GM18499 (cell line): ENCODE data around the gene OR51B5.
"Not testable (repeated sequence)": the region's sequence is repeated elsewhere in the genome, so short reads cannot be mapped to it uniquely, and the experiment has no call there.

Experiments used
- ATAC-seq: cut with Tn5 transposase; IDR thresholded peaks from one replicate; pipeline ENCODE4 v1.9.1; 2021; ENCODE audit warnings: moderate number of reproducible peaks; ENCODE audit not compliant: insufficient read depth, unreplicated experiment

Gene OR51B5

GRCh38 chr11:5343474-5344335 lies at the start of gene OR51B5:
TSS of gene OR51B5 (minus strand) at chr11:5343524. CDS start at chr11:5343524, 0 bp downstream.
- no peak for ATAC-seq

DNA sequence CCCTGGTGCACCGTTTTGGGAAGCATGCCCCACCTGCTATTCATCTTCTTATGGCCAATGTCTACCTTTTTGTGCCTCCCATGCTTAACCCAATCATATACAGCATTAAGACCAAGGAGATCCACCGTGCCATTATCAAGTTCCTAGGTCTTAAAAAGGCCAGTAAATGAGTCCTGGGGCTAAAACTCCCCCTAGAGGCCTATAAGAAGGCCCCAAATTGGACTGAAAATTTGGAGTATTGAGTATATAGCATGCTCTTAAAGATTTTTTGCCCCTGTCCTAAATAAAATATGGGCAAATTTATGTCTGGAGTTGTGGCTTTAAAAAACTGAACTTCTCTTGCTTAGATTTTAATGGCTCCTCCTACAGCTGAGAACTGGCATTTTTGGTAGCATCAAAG lies 46.9 kb upstream of the OR51B5 start:
- ATAC-seq, result no peak

GRCh38 chr11:5384335-5384734 lies 41.0 kb upstream of the OR51B5 start:
- no peak for ATAC-seq

GRCh38 chr11:5383576-5383975 lies 40.3 kb upstream of the OR51B5 start, which contains the start of gene OR51M1:
TSS of gene OR51M1 (plus strand) at chr11:5383812. CDS start at chr11:5389399, 5,587 bp downstream.
- no peak for ATAC-seq

GRCh38 chr11:5380740-5381342 lies 37.5 kb upstream of the OR51B5 start:
- peak; percentile 82 for ATAC-seq

DNA sequence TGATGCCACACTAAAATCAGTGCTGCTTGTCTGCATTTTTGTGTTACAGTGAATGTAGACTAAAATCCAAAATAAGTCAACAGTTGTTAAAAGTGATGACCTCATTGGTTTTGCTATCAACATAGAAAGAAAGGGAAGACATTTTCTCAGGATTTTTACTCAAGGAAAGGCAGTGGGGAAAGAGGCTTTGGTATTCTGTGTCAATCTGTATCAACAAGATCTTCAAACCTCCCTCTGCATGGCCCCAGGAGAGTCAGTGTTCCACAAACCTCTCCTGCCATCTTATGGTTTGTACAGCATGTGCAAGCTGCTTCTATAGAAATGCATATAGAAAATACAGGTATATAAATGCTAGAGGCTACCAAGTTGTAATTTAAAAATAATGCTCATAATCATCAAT lies 26.5 kb upstream of the OR51B5 start:
- ATAC-seq, result no peak

DNA sequence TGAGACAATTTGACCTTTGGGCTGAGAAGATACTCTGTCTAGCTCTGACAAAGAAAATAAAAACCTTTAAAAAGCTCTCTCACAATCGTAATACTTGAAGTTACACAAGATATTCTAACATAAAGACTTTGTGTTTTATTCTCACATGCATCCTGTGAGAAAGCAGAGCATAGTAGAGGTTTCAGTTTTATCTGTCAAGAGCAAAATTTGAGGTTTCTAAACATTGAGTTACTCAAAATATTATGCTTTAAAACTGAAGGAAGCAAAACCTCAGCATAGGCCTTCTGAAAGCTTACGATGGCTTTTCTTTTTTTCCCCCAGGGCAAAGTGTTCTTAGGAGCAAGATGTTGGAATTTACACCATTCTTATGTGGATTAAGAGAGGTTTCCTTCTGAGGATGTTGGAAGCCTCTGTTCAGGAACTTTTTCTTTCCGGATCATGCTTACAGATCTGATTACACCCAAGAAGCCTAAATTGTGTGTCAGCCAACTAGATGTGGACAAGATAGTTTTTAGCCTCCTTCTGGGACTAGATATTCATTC lies 25.2 kb upstream of the OR51B5 start:
- ATAC-seq, result no peak

GRCh38 chr11:5367448-5368074 lies 24.2 kb upstream of the OR51B5 start:
- ATAC-seq, result no peak

DNA sequence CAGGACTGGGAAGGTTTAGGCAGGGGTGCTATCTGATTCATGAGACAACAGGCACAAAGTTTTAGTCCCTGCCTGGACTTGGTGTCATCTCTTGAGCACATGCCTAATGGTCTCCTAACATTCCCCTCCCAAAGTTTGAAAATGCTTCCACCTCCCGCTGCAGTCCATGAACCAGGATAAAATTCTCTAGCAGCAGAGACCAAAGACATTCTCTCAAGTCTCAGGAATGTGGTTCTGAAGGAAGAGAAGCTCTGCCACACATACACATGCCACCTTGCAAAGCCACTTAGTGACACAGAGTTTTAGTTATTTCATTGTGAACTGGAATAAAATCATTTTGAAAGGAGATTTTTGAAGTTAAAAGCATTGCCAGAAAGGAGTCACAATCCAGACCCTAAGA lies 23.5 kb upstream of the OR51B5 start:
- no peak for ATAC-seq

GRCh38 chr11:5366365-5366764 lies 23.0 kb upstream of the OR51B5 start:
- not testable (repeated sequence) for ATAC-seq

DNA sequence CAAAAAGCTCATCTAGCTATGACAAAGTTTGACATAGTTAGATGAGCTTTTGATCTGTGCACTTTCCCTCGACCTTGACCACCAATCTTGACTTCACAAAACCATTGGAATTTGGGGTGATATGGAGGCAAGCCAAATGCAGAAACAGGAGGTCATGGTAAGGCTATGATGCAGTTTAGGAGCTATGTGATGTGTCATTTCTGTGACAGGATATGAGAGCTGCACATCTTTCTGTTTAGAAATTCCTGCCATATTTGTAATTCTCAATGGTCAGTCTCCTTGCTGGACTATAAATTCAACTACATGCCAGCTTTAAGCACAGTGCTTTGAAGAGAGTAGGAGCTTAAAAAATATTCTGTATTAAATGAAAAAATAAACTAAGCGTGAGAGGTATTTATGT lies 20.9 kb upstream of the OR51B5 start:
- ATAC-seq, result no peak

GRCh38 chr11:5363679-5364078 lies 20.4 kb upstream of the OR51B5 start:
- ATAC-seq, result no peak

DNA sequence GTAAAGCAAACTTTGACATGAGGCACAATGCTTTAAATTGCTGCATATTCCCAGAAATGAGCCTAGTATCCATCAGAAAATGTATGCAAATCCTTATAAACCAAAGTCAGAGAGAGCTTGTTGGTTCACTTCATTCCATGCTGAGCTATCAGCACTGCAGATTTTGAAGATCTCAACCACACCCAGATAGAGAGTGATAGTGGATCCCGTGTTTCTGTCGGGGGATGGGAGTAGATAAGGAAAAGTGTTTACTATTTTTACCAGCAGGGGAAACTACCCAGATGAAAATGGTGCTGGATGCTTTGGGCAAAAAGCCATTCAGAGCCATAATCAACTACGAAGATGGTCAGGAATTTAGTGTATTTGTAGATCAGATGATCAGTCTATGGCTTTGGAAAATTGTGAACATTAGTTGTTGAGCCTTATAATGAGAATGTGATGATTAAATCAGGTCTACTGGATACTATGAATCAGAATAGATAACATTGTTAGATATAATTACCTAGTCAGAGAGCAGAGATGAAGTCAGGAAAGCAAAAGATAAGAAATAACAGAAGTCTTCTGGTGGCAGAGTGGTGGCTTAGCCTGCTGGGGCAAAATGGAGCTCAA lies 18.8 kb upstream of the OR51B5 start:
- no peak for ATAC-seq

GRCh38 chr11:5356031-5356430 lies 12.7 kb upstream of the OR51B5 start:
- not testable (repeated sequence) for ATAC-seq

DNA sequence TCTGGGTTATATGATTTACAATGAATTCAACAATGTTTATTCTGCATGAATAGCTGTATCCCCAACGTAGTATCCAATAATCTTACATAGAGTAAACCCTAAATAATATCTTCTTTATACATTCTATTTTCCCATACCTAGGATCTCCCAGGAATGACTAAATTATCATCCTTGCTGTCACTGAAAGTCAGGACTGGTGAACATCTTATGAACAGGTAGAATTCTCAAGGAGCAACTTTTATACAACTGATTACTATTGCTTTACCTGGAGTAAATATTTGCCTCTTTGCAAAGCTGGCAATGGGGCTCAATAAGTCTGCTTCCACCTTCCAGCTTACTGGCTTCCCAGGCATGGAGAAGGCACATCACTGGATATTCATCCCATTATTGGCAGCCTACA lies 7.9 kb upstream of the OR51B5 start, which contains the start of gene OR51B6:
OR51B6 (plus strand) TSS at position 301 of the 400 bp plus-strand sequence; CDS start at position 301, 0 bp downstream.
- ATAC-seq, result no peak

- ATAC-seq, result no peak
These were observed 6.2 kb upstream of the OR51B5 start for GRCh38 chr11:5349550-5349949.

DNA sequence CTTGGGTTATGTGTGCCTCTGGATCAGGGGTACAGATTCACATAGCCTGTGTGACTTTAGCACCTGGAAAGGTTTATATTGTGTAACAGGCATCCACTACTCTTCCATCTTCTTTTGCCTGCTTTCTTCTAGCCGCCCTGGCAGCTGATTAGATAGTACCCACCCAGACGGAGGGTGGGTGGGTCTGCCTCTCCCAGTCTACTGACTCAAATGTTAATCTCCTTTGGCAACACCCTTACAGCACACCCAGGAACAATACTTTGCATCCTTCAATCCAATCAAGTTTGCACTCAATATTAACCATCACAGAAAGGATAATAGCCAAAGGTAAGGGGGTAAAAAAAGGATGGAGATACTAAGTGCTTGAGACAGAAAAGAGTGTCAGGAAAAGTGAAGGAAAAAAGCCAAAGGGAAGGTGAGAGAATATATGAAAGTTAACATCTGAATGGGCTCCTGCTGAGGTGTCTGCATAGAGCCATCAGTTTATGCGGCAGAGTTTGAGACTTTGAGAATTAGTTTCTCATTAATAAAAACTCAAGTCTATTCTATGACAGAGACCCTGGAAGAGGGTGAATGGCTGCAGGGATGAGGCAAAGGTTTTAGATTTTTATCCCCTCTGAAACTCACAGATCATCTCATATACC lies 5.3 kb upstream of the OR51B5 start:
- ATAC-seq, result no peak

DNA sequence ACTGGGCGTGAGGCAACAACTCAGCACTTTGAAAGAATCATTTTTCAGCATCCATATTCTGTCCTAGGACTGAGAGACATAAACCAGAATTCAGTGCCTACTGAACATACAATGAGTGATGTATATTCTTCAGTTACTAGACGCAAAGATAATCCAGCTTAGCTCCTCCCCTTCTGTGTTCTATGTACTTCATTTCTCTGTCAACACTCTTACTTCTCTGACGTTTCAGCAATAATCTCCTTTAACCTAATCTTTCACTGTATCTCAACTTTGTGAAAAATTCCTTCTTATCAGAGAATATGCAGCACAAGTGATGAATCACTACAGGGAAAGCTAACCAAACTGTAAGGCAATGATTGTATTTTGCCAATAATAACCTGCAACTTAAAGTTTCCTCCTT lies 2.5 kb upstream of the OR51B5 start:
- ATAC-seq, result no peak

GRCh38 chr11:5339771-5340322 lies 3.5 kb downstream of the OR51B5 start:
- peak; percentile 45 for ATAC-seq

GRCh38 chr11:5337253-5337652 lies 6.1 kb downstream of the OR51B5 start:
- not testable (repeated sequence) for ATAC-seq
